ENCODE data around the gene CCL8. TPM values are rescaled to one million over a fixed set of nuclear protein-coding genes. Genes with fewer than 3 reads are reported as not detected.
A peak's percentile ranks its signal among the peaks of the same experiment; 100 is the strongest.

Gene CCL8
- total RNA-seq, result not detected
- not detected for polyA plus RNA-seq

GRCh38 chr17:34319039-34319483 is at the start of gene CCL8:
CCL8 (plus strand) TSS chr17:34319435; CDS start chr17:34319502, 67 bp downstream.
- peaks cover 0 to 8% (median 4%) of the 10 kb centered on the region in 8 donors for H3K9me3 Mint-ChIP-seq
- no peaks in the 10 kb centered on the region for H3K4me1 ChIP-seq (ENCODE audit: insufficient read depth, low read length)
- H3K27ac Mint-ChIP-seq, result no peak within 1 kb of the TSS
- H3K4me3 Mint-ChIP-seq, result no peak within 1 kb of the TSS
- H3K27me3 ChIP-seq (ENCODE audit: insufficient read depth, low read length), result no peaks in the 10 kb centered on the region
- no peak for DNase-seq
- POLR2A ChIA-PET (ENCODE audit: partially characterized antibody), result no interaction called here
- no peaks in the 10 kb centered on the region for H3K9me3 ChIP-seq (ENCODE audit: control insufficient read depth in 1 of 2, low read length in 2 of 2)
- no peak within 1 kb of the TSS for H3K27ac ChIP-seq (ENCODE audit: low read depth, low read length)
- no peaks in the 10 kb centered on the region for H3K36me3 ChIP-seq (ENCODE audit: insufficient read depth, low read length)
- no peak within 1 kb of the TSS for H3K4me3 ChIP-seq (ENCODE audit: low read length in 2 of 2)
- no peaks in the 10 kb centered on the region for H3K4me1 Mint-ChIP-seq
- H3K36me3 Mint-ChIP-seq, result no peaks in the 10 kb centered on the region
- peaks cover 4 to 10% of the 10 kb centered on the region in 2 donors for H3K27me3 Mint-ChIP-seq
- CTCF ChIA-PET (ENCODE audit: partially characterized antibody), result no interaction called here
- intact Hi-C loops (cut with micrococcal nuclease), result no loop called here

- Histone ChIP-seq H3K9me3 (ENCODE audit: control insufficient read depth in 1 of 2, low read length in 2 of 2) (no peaks in the 10 kb centered on the region), H3K4me1 (ENCODE audit: insufficient read depth, low read length) (no peaks in the 10 kb centered on the region), H3K36me3 (ENCODE audit: insufficient read depth, low read length) (no peaks in the 10 kb centered on the region), H3K27ac (ENCODE audit: low read depth, low read length) (no peak within 1 kb of the TSS), H3K27me3 (ENCODE audit: insufficient read depth, low read length) (peaks cover 6% of the 10 kb centered on the region), H3K4me3 (ENCODE audit: low read length in 2 of 2) (no peak within 1 kb of the TSS)
- no peak within 1 kb of the TSS for H3K4me3 Mint-ChIP-seq
- no peak for DNase-seq
- no peaks in the 10 kb centered on the region for H3K4me1 Mint-ChIP-seq
- CTCF ChIA-PET (ENCODE audit: partially characterized antibody), result no interaction called here
- peaks cover 0 to 5% (median 0%) of the 10 kb centered on the region in 8 donors for H3K9me3 Mint-ChIP-seq
- POLR2A ChIA-PET (ENCODE audit: partially characterized antibody), result no interaction called here
- H3K27me3 Mint-ChIP-seq, result peaks cover 34 to 51% of the 10 kb centered on the region in 2 donors
- intact Hi-C loops (cut with micrococcal nuclease), result no loop called here
- H3K36me3 Mint-ChIP-seq, result no peaks in the 10 kb centered on the region
- H3K27ac Mint-ChIP-seq, result peak within 1 kb of the TSS in 1 of 7 donors; percentile 48
These were observed 49.3 kb upstream of the CCL8 start, which contains the start of gene CCL7 for GRCh38 chr17:34269969-34270368. CCL7 (plus strand) TSS chr17:34270221; CDS start chr17:34270291, 70 bp downstream.

GRCh38 chr17:34275881-34276280 is 43.4 kb upstream of the CCL8 start:
- Mint-ChIP-seq H3K27me3 (peaks cover 42 to 60% of the 10 kb centered on the region in 2 donors), H3K27ac (no peak overlapping the region), H3K36me3 (no peaks in the 10 kb centered on the region), H3K4me3 (no peak overlapping the region), H3K4me1 (no peaks in the 10 kb centered on the region), H3K9me3 (peaks cover 0 to 3% (median 0%) of the 10 kb centered on the region in 8 donors)
- H3K36me3 ChIP-seq (ENCODE audit: insufficient read depth, low read length), result no peaks in the 10 kb centered on the region
- H3K27me3 ChIP-seq (ENCODE audit: insufficient read depth, low read length), result peaks cover 6% of the 10 kb centered on the region
- POLR2A ChIA-PET (ENCODE audit: partially characterized antibody), result no interaction called here
- no peaks in the 10 kb centered on the region for H3K4me1 ChIP-seq (ENCODE audit: insufficient read depth, low read length)
- no peak for DNase-seq
- no peaks in the 10 kb centered on the region for H3K9me3 ChIP-seq (ENCODE audit: control insufficient read depth in 1 of 2, low read length in 2 of 2)
- intact Hi-C loops (cut with micrococcal nuclease), result no loop called here
- H3K27ac ChIP-seq (ENCODE audit: low read depth, low read length), result no peak overlapping the region
- CTCF ChIA-PET (ENCODE audit: partially characterized antibody), result no interaction called here
- no peak overlapping the region for H3K4me3 ChIP-seq (ENCODE audit: low read length in 2 of 2)

GRCh38 chr17:34276826-34277225 is 42.4 kb upstream of the CCL8 start:
- Mint-ChIP-seq H3K4me1 (no peaks in the 10 kb centered on the region), H3K27me3 (peaks cover 48 to 59% of the 10 kb centered on the region in 2 donors), H3K9me3 (peaks cover 0 to 3% (median 0%) of the 10 kb centered on the region in 8 donors), H3K36me3 (no peaks in the 10 kb centered on the region), H3K4me3 (no peak overlapping the region), H3K27ac (no peak overlapping the region)
- intact Hi-C loops (cut with micrococcal nuclease), result no loop called here
- no peaks in the 10 kb centered on the region for H3K36me3 ChIP-seq (ENCODE audit: insufficient read depth, low read length)
- DNase-seq, result no peak
- no peaks in the 10 kb centered on the region for H3K4me1 ChIP-seq (ENCODE audit: insufficient read depth, low read length)
- peaks cover 6% of the 10 kb centered on the region for H3K27me3 ChIP-seq (ENCODE audit: insufficient read depth, low read length)
- ChIA-PET POLR2A (ENCODE audit: partially characterized antibody) (no interaction called here), CTCF (ENCODE audit: partially characterized antibody) (no interaction called here)
- no peaks in the 10 kb centered on the region for H3K9me3 ChIP-seq (ENCODE audit: control insufficient read depth in 1 of 2, low read length in 2 of 2)
- no peak overlapping the region for H3K27ac ChIP-seq (ENCODE audit: low read depth, low read length)
- no peak overlapping the region for H3K4me3 ChIP-seq (ENCODE audit: low read length in 2 of 2)

GRCh38 chr17:34283571-34283970 is 35.7 kb upstream of the CCL8 start:
- Mint-ChIP-seq H3K36me3 (no peaks in the 10 kb centered on the region), H3K4me3 (no peak overlapping the region), H3K9me3 (peaks cover 0 to 3% (median 0%) of the 10 kb centered on the region in 8 donors)

GRCh38 chr17:34285286-34285792 is 33.9 kb upstream of the CCL8 start, which contains the start of gene CCL11:
CCL11 (plus strand) TSS chr17:34285742; CDS start chr17:34285809, 67 bp downstream.
- Mint-ChIP-seq H3K9me3 (peaks cover 0 to 3% (median 0%) of the 10 kb centered on the region in 8 donors), H3K27me3 (peaks cover 17 to 31% of the 10 kb centered on the region in 2 donors), H3K27ac (no peak within 1 kb of the TSS), H3K36me3 (no peaks in the 10 kb centered on the region), H3K4me3 (no peak within 1 kb of the TSS), H3K4me1 (no peaks in the 10 kb centered on the region)
- Histone ChIP-seq H3K27me3 (ENCODE audit: insufficient read depth, low read length) (no peaks in the 10 kb centered on the region), H3K36me3 (ENCODE audit: insufficient read depth, low read length) (no peaks in the 10 kb centered on the region), H3K4me1 (ENCODE audit: insufficient read depth, low read length) (no peaks in the 10 kb centered on the region), H3K4me3 (ENCODE audit: low read length in 2 of 2) (no peak within 1 kb of the TSS), H3K9me3 (ENCODE audit: control insufficient read depth in 1 of 2, low read length in 2 of 2) (no peaks in the 10 kb centered on the region), H3K27ac (ENCODE audit: low read depth, low read length) (no peak within 1 kb of the TSS)
- ChIA-PET CTCF (ENCODE audit: partially characterized antibody) (no interaction called here), POLR2A (ENCODE audit: partially characterized antibody) (no interaction called here)
- DNase-seq, result no peak
- intact Hi-C loops (cut with micrococcal nuclease), result no loop called here

More at GRCh38 chr17:34283571-34283970, 35.7 kb upstream of the CCL8 start:
- H3K4me1 ChIP-seq (ENCODE audit: insufficient read depth, low read length), result no peaks in the 10 kb centered on the region
- H3K4me3 ChIP-seq (ENCODE audit: low read length in 2 of 2), result no peak overlapping the region
- no peak overlapping the region for H3K27ac ChIP-seq (ENCODE audit: low read depth, low read length)
- no peak overlapping the region for H3K27ac Mint-ChIP-seq
- POLR2A ChIA-PET (ENCODE audit: partially characterized antibody), result no interaction called here
- intact Hi-C loops (cut with micrococcal nuclease), result no loop called here
- H3K9me3 ChIP-seq (ENCODE audit: control insufficient read depth in 1 of 2, low read length in 2 of 2), result no peaks in the 10 kb centered on the region
- no peaks in the 10 kb centered on the region for H3K36me3 ChIP-seq (ENCODE audit: insufficient read depth, low read length)
- CTCF ChIA-PET (ENCODE audit: partially characterized antibody), result no interaction called here
- no peaks in the 10 kb centered on the region for H3K27me3 ChIP-seq (ENCODE audit: insufficient read depth, low read length)
- peaks cover 22 to 35% of the 10 kb centered on the region in 2 donors for H3K27me3 Mint-ChIP-seq
- no peaks in the 10 kb centered on the region for H3K4me1 Mint-ChIP-seq
- DNase-seq, result no peak

- Mint-ChIP-seq H3K4me1 (no peaks in the 10 kb centered on the region), H3K9me3 (no peaks in the 10 kb centered on the region), H3K27ac (no peak overlapping the region), H3K4me3 (no peak overlapping the region), H3K27me3 (peaks cover 8 to 17% of the 10 kb centered on the region in 2 donors), H3K36me3 (no peaks in the 10 kb centered on the region)
- CTCF ChIA-PET (ENCODE audit: partially characterized antibody), result no interaction called here
- H3K27me3 ChIP-seq (ENCODE audit: insufficient read depth, low read length), result no peaks in the 10 kb centered on the region
- H3K9me3 ChIP-seq (ENCODE audit: control insufficient read depth in 1 of 2, low read length in 2 of 2), result no peaks in the 10 kb centered on the region
- H3K4me1 ChIP-seq (ENCODE audit: insufficient read depth, low read length), result no peaks in the 10 kb centered on the region
- intact Hi-C loops (cut with micrococcal nuclease), result no loop called here
- no peaks in the 10 kb centered on the region for H3K36me3 ChIP-seq (ENCODE audit: insufficient read depth, low read length)
- no peak overlapping the region for H3K4me3 ChIP-seq (ENCODE audit: low read length in 2 of 2)
- H3K27ac ChIP-seq (ENCODE audit: low read depth, low read length), result no peak overlapping the region
- DNase-seq, result no peak
- POLR2A ChIA-PET (ENCODE audit: partially characterized antibody), result no interaction called here
These were observed 31.4 kb upstream of the CCL8 start for GRCh38 chr17:34287875-34288274.
